GM23338 (cell line): Measurements from ENCODE around the gene SIGLEC6. TPM values are rescaled to one million over a fixed set of nuclear protein-coding genes. Genes with fewer than 3 reads are reported as not detected.

Source experiments
- ATAC-seq: fragments of 200-7000 bp; cut with Tn5 transposase; 3 replicates; pipeline ENCODE4 v1.9.1; 2020
- DNase-seq: peaks from one replicate; pipeline ENCODE4 v3.0.0-alpha.2; 2015; ENCODE audit warnings: low spot score
- H2AFZ ChIP-seq: fragments of 200-600 bp; sonication (generic); 2 replicates; pipeline ENCODE4 v1.8.0; 2016; ENCODE audit warnings: antibody characterized with exemption, mild to moderate bottlenecking, moderate library complexity
- H3F3A ChIP-seq: fragments of 200-600 bp; sonication (generic); replicated peaks from 2 replicates; pipeline ENCODE4 v1.8.0; 2017; ENCODE audit warnings: antibody characterized with exemption, mixed run types, low read depth
- H3K27ac ChIP-seq: fragments of 200-600 bp; sonication (generic); 2 replicates; pipeline ENCODE4 v1.6.1; 2016; ENCODE audit warnings: low read depth
- H3K27me3 ChIP-seq: fragments of 200-600 bp; sonication (generic); 2 replicates; pipeline ENCODE4 v1.8.0; 2016; ENCODE audit warnings: mild to moderate bottlenecking, mixed run types, moderate library complexity; ENCODE audit not compliant: insufficient read depth
- H3K36me3 ChIP-seq: fragments of 200-600 bp; sonication (generic); 2 replicates; pipeline ENCODE4 v1.8.0; 2016; ENCODE audit warnings: mild to moderate bottlenecking; ENCODE audit not compliant: insufficient read depth
- H3K4me1 ChIP-seq: fragments of 200-600 bp; sonication (generic); 2 replicates; pipeline ENCODE4 v1.8.0; 2016; ENCODE audit warnings: mild to moderate bottlenecking, moderate library complexity; ENCODE audit not compliant: insufficient read depth
- H3K4me2 ChIP-seq: fragments of 200-600 bp; sonication (generic); 2 replicates; pipeline ENCODE4 v1.7.1; 2017; ENCODE audit warnings: mixed run types
- H3K4me3 ChIP-seq: fragments of 200-600 bp; sonication (generic); 2 replicates; pipeline ENCODE4 v1.6.1; 2016; ENCODE audit warnings: mixed run types
- H3K79me2 ChIP-seq: fragments of 200-600 bp; sonication (generic); replicated peaks from 2 replicates; pipeline ENCODE4 v1.8.0; 2017; ENCODE audit warnings: mild to moderate bottlenecking; ENCODE audit not compliant: insufficient read depth
- H3K9me2 ChIP-seq: fragments of 200-600 bp; sonication (generic); 2 replicates; pipeline ENCODE4 v1.8.0; 2017; ENCODE audit not compliant: insufficient read depth
- H4K20me1 ChIP-seq: fragments of 200-600 bp; sonication (generic); replicated peaks from 2 replicates; pipeline ENCODE4 v1.8.0; 2017; ENCODE audit warnings: mild to moderate bottlenecking; ENCODE audit not compliant: insufficient read depth
- H3K27ac Mint-ChIP-seq: 2 replicates; pipeline ENCODE4 v1.8.0; 2020; ENCODE audit warnings: inconsistent platforms, mild to moderate bottlenecking, moderate library complexity, mixed read lengths
- H3K27me3 Mint-ChIP-seq: 3 replicates; pipeline ENCODE4 v1.8.0; 2022; ENCODE audit warnings: low read depth, mild to moderate bottlenecking, moderate library complexity, mixed read lengths, inconsistent platforms; ENCODE audit not compliant: insufficient read depth, poor library complexity
- H3K36me3 Mint-ChIP-seq: 3 replicates; pipeline ENCODE4 v1.8.0; 2021; ENCODE audit warnings: low read depth, mild to moderate bottlenecking, inconsistent platforms, moderate library complexity, mixed read lengths
- H3K4me1 Mint-ChIP-seq: 3 replicates; pipeline ENCODE4 v1.8.0; 2020; ENCODE audit warnings: mild to moderate bottlenecking, inconsistent platforms, mixed read lengths
- H3K4me3 Mint-ChIP-seq: 3 replicates; pipeline ENCODE4 v1.8.0; 2021; ENCODE audit warnings: moderate library complexity, mild to moderate bottlenecking, inconsistent platforms, mixed read lengths
- H3K9me3 Mint-ChIP-seq: 3 replicates; pipeline ENCODE4 v1.8.0; 2020; ENCODE audit warnings: moderate library complexity, mild to moderate bottlenecking, inconsistent platforms, mixed read lengths
- CREB1 ChIP-seq: fragments of 250-450 bp; sonication (Bioruptor Pico); IDR thresholded peaks from 2 replicates; pipeline ENCODE4 v1.5.0; 2020; ENCODE audit warnings: low read depth, mild to moderate bottlenecking, moderate library complexity
- CTCF ChIP-seq, 2 experiments: fragments of 200-600 bp in 1 of 2; sonication (generic) in 1 of 2; conservative IDR thresholded peaks; 2 replicates each; pipeline versions ENCODE4 v1.5.1 to v1.6.1; 2016 to 2017; ENCODE audit warnings: antibody characterized with exemption in 2 of 2, low read depth in 2 of 2, mild to moderate bottlenecking in 2 of 2, moderate library complexity in 1 of 2
- ETS1 ChIP-seq: IDR thresholded peaks from 2 replicates; pipeline ENCODE4 v1.6.1; 2016; ENCODE audit warnings: antibody characterized with exemption
- EZH2 ChIP-seq: fragments of 200-600 bp; sonication (generic); IDR thresholded peaks from one replicate; pipeline ENCODE4 v1.8.0; 2017; ENCODE audit warnings: antibody characterized with exemption, mild to moderate bottlenecking, low read depth; ENCODE audit not compliant: unreplicated experiment
- EZH2phosphoT487 ChIP-seq: fragments of 200-600 bp; sonication (generic); IDR thresholded peaks from one replicate; pipeline ENCODE4 v1.8.1; 2018; ENCODE audit warnings: antibody characterized with exemption; ENCODE audit not compliant: unreplicated experiment
- JUNB ChIP-seq: IDR thresholded peaks from one replicate; pipeline ENCODE4 v1.6.1; 2016; ENCODE audit warnings: antibody characterized with exemption; ENCODE audit not compliant: unreplicated experiment
- NANOG ChIP-seq: IDR thresholded peaks from 2 replicates; pipeline ENCODE4 v1.6.1; 2016; ENCODE audit warnings: antibody characterized with exemption, borderline replicate concordance
- POLR2AphosphoS5 ChIP-seq: IDR thresholded peaks from 2 replicates; pipeline ENCODE4 v1.6.1; 2016; ENCODE audit warnings: antibody characterized with exemption, low read depth
- REST ChIP-seq: IDR thresholded peaks from one replicate; pipeline ENCODE4 v1.6.1; 2018; ENCODE audit warnings: antibody characterized with exemption; ENCODE audit not compliant: unreplicated experiment
- STAT1 ChIP-seq: IDR thresholded peaks from one replicate; pipeline ENCODE4 v1.6.1; 2016; ENCODE audit warnings: antibody characterized with exemption; ENCODE audit not compliant: unreplicated experiment
- ZNF114 ChIP-seq: fragments of 250-450 bp; sonication (Bioruptor Pico); IDR thresholded peaks from 2 replicates; pipeline ENCODE4 v1.5.0; 2020; ENCODE audit warnings: mild to moderate bottlenecking, moderate library complexity
- ZNF331 ChIP-seq: fragments of 250-450 bp; sonication (Bioruptor Pico); IDR thresholded peaks from 2 replicates; pipeline ENCODE4 v1.5.0; 2020; ENCODE audit warnings: low read depth, mild to moderate bottlenecking, moderate library complexity
- ZNF462 ChIP-seq: fragments of 250-450 bp; sonication (Bioruptor Pico); IDR thresholded peaks from 2 replicates; pipeline ENCODE4 v1.5.0; 2020; ENCODE audit warnings: mild to moderate bottlenecking, moderate library complexity
- polyA plus RNA-seq: library from polyadenylated mRNA; unstranded; fragments of >200 nt; fragmentation: Nextera tagmentation; extraction: Ambion mirVana; gene quantifications from 2 replicates; pipeline ENCODE4 v1.2.1, GENCODE V29; 2016
- total RNA-seq: library from RNA; depleted of rRNA; stranded (reverse); fragments of >200 nt; shearing (Covaris generic); gene quantifications from 2 replicates; pipeline ENCODE4 v1.2.3, GENCODE V29; 2014

The SIGLEC6 gene
- total and polyA plus RNA-seq, 2 experiments from 2014 or later = 0.76 TPM; not detected in 1

DNA sequence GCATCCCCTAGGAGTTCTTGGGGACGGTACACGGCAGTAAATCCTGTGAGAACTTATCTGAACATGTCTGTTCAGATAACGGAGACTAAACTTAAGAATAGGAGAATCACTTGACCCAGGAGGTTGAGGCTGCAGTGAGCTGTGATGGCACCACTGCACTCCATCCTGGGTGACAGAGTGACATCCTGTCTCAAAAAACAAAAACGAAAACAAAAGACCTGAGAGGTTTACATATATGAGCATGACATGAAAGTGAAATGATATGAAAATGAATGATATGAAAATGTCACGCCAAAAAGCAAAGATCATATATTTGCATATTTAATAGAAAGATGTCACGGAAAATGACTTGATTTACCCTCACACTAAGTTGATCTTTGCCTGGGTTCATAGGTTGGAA is 45.4 kb upstream of the SIGLEC6 start:
- Histone ChIP-seq H4K20me1 (no peaks in the 10 kb centered on the region), H3K36me3 (peaks cover 14% of the 10 kb centered on the region; the same call in 1 of the 2 replicates), H3K4me1 (no peaks in the 10 kb centered on the region), H3K4me3 (no peak overlapping the region), H3K27ac (no peak overlapping the region), H3K79me2 (peaks cover 7% of the 10 kb centered on the region), H3K9me2 (no peaks in the 10 kb centered on the region), H2AFZ (no peak overlapping the region), H3K27me3 (no peaks in the 10 kb centered on the region), H3K4me2 (no peak overlapping the region), H3F3A (no peaks in the 10 kb centered on the region)
- H3K4me1 Mint-ChIP-seq = peaks cover 6% of the 10 kb centered on the region; the same call in 2 of the 3 replicates
- peaks cover 2% of the 10 kb centered on the region for H3K27me3 Mint-ChIP-seq
- no peaks in the 10 kb centered on the region for H3K9me3 Mint-ChIP-seq
- no peak overlapping the region for H3K27ac Mint-ChIP-seq
- peaks cover 27% of the 10 kb centered on the region for H3K36me3 Mint-ChIP-seq
- TF ChIP-seq ZNF331 (CRISPR knock-in tag) (no peak), JUNB (no peak), CREB1 (CRISPR knock-in tag) (no peak), STAT1 (no peak), NANOG (no peak), ZNF462 (no peak), REST (no peak), ZNF114 (CRISPR knock-in tag) (no peak), POLR2AphosphoS5 (no peak), EZH2phosphoT487 (no peak), CTCF (conservative IDR thresholded peaks at IDR 0.05; ENCODE audit: low read depth in 2 of 2) (no peak), EZH2 (no peak), ETS1 (no peak)
- H3K4me3 Mint-ChIP-seq = no peak overlapping the region
- DNase-seq (no peak), ATAC-seq (no peak)
